Pancreas (tissue), 10 donors: ENCODE measurements around the gene BTBD16. TPM values are rescaled to one million over a fixed set of nuclear protein-coding genes. Genes with fewer than 3 reads are reported as not detected.

ENCODE experiments used
- ATAC-seq, 4 donors: fragments of 200-7000 bp; cut with Tn5 transposase; one replicate each; pipeline versions ENCODE4 v1.8.0 to v1.9.1; 2020; ENCODE audit warnings: mild to moderate bottlenecking in 4 of 4, moderate library complexity in 4 of 4
- DNase-seq, 6 donors: peaks; one replicate each; pipeline ENCODE4 v3.0.0-alpha.2; 2020
- FAIRE-seq: peaks from 2 replicates; lab custom pipeline; 2012; peaks lifted over from hg19 to GRCh38; lab: Jason Lieb, UNC
- H3K27ac ChIP-seq, 4 donors: fragments of 200-600 bp; sonication (generic); 1 replicate in 3 of 4; 2 replicates in 1 of 4; pipeline versions ENCODE4 v1.5.0 to v1.8.0; 2020
- H3K27me3 ChIP-seq, 4 donors: fragments of 200-600 bp; one replicate each; pipeline ENCODE4 v1.8.0; 2021
- H3K36me3 ChIP-seq, 3 donors: fragments of 200-600 bp; sonication (generic) in 1 of 3; one replicate each; pipeline versions ENCODE4 v1.5.0 to v1.8.0; 2020 to 2021
- H3K4me1 ChIP-seq, 3 donors: fragments of 200-600 bp; one replicate each; pipeline ENCODE4 v1.8.0; 2021
- H3K4me3 ChIP-seq, 4 donors: fragments of 200-600 bp; sonication (generic) in 2 of 4; one replicate each; pipeline versions ENCODE4 v1.5.0 to v1.8.0; 2020 to 2021
- H3K9me3 ChIP-seq, 4 donors: fragments of 200-600 bp; one replicate each; pipeline ENCODE4 v1.8.0; 2021
- WGBS, 2 donors: extraction: QIAGEN DNeasy Blood & Tissue Kit; methylation state at CpG; one replicate each; pipeline ENCODE4 v1.1.7; 2013; 5-methylcytosine and 5-hydroxymethylcytosine counted together
- intact Hi-C, 3 donors: fragments of 100-400 bp; cut with DNase I; formaldehyde crosslinking; loops; one replicate each; pipeline versions ENCODE4 v1.11.1 to v1.14.2; 2022
- polyA plus RNA-seq, 2 donors: library from polyadenylated mRNA; stranded (reverse); fragments of 200-250 nt; gene quantifications; one replicate each; pipeline ENCODE4 v1.2.3, GENCODE V29; 2013
- total RNA-seq, 6 donors: library from RNA; stranded (reverse); fragmentation: NEBNext Ultra II Directional in 4 of 6; extraction: Animal tissue kit (Norgen Biotek cat#: 25700) in 4 of 6; gene quantifications; one replicate each; pipeline versions ENCODE4 v1.2.1 to v1.2.4, GENCODE V29; 2021 to 2023
- TF ChIP-seq, protein P1 (sequence below), 4 donors: fragments of 200-600 bp; sonication (generic) in 3 of 4; IDR thresholded peaks; one replicate each; pipeline versions ENCODE4 v1.5.0 to v1.8.0; 2021; ENCODE audit warnings: antibody characterized with exemption in 4 of 4
- donor health status: healthy with polysubstance abuse.
- donor health status: DM: no; HTN: no; CAD: no; lungs with moderate emphysema.
- donor health status: DM: no; HTN: no; CAD: no.
- donor health status: control.
- donor health status: control.
- donor health status: Bipolar disorder and iron deficiency.
- donor health status: DM: yes; HTN: yes; CAD: no.
- donor health status: DM: no; HTN: no; CAD: no.
- donor health status: DM: no; HTN: no; CAD: no.
- donor health status: DM: yes; HTN: yes; CAD: no.

Gene BTBD16
- total and polyA plus RNA-seq, 8 donors, result 0.14 to 0.52 (median 0.34) TPM; not detected in 3

- Histone ChIP-seq H3K27ac (no peak overlapping the region), H3K9me3 (no peaks in the 10 kb centered on the region), H3K4me3 (no peak overlapping the region), H3K36me3 (no peaks in the 10 kb centered on the region), H3K4me1 (no peaks in the 10 kb centered on the region), H3K27me3 (no peaks in the 10 kb centered on the region)
- intact Hi-C loops, result no loop called here
- TF ChIP-seq, protein P1, sequence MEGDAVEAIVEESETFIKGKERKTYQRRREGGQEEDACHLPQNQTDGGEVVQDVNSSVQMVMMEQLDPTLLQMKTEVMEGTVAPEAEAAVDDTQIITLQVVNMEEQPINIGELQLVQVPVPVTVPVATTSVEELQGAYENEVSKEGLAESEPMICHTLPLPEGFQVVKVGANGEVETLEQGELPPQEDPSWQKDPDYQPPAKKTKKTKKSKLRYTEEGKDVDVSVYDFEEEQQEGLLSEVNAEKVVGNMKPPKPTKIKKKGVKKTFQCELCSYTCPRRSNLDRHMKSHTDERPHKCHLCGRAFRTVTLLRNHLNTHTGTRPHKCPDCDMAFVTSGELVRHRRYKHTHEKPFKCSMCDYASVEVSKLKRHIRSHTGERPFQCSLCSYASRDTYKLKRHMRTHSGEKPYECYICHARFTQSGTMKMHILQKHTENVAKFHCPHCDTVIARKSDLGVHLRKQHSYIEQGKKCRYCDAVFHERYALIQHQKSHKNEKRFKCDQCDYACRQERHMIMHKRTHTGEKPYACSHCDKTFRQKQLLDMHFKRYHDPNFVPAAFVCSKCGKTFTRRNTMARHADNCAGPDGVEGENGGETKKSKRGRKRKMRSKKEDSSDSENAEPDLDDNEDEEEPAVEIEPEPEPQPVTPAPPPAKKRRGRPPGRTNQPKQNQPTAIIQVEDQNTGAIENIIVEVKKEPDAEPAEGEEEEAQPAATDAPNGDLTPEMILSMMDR (IDR thresholded peaks at IDR 0.05), result no peak
- DNase-seq (no peak), FAIRE-seq (no peak), ATAC-seq (no peak)
- WGBS, 2 donors, result 83 to 84% methylated on average over 4 of the region's 4 CpGs
Measured at GRCh38 chr10:122362031-122362592, 91.0 kb downstream of the BTBD16 start.

GRCh38 chr10:122362621-122363020 lies 91.5 kb downstream of the BTBD16 start:
- no peak for ATAC-seq
- intact Hi-C loops, result no loop called here
- no peaks in the 10 kb centered on the region for H3K9me3 ChIP-seq
- TF ChIP-seq, protein P1 (IDR thresholded peaks at IDR 0.05), result no peak
- no peak overlapping the region for H3K4me3 ChIP-seq
- no peak for DNase-seq
- WGBS, 2 donors, result 26 to 29% methylated on average over 2 of the region's 2 CpGs
- FAIRE-seq, result no peak
- no peaks in the 10 kb centered on the region for H3K27me3 ChIP-seq
- H3K27ac ChIP-seq, result no peak overlapping the region
- H3K36me3 ChIP-seq, result no peaks in the 10 kb centered on the region
- H3K4me1 ChIP-seq, result no peaks in the 10 kb centered on the region

- ATAC-seq (no peak), FAIRE-seq (no peak), DNase-seq (no peak)
- no peaks in the 10 kb centered on the region for H3K4me1 ChIP-seq
- intact Hi-C loops, result no loop called here
- TF ChIP-seq, protein P1 (IDR thresholded peaks at IDR 0.05), result no peak
- no peaks in the 10 kb centered on the region for H3K36me3 ChIP-seq
- H3K27me3 ChIP-seq, result no peaks in the 10 kb centered on the region
- 83 to 87% methylated on average over 2 of the region's 2 CpGs for WGBS, 2 donors
- no peak overlapping the region for H3K4me3 ChIP-seq
- H3K27ac ChIP-seq, result no peak overlapping the region
- no peaks in the 10 kb centered on the region for H3K9me3 ChIP-seq
Measured at GRCh38 chr10:122363311-122363710, 92.2 kb downstream of the BTBD16 start.

- Histone ChIP-seq H3K36me3 (no peaks in the 10 kb centered on the region), H3K27me3 (no peaks in the 10 kb centered on the region), H3K9me3 (no peaks in the 10 kb centered on the region), H3K27ac (no peak overlapping the region), H3K4me3 (no peak overlapping the region), H3K4me1 (no peaks in the 10 kb centered on the region)
- DNase-seq (no peak), ATAC-seq (no peak), FAIRE-seq (no peak)
- TF ChIP-seq, protein P1 (IDR thresholded peaks at IDR 0.05), result no peak
- 75 to 82% methylated on average over 6 of the region's 6 CpGs for WGBS, 2 donors
- intact Hi-C loops, result no loop called here
Measured at GRCh38 chr10:122363722-122364463, 92.8 kb downstream of the BTBD16 start.
